AG08396 (cell line): ENCODE measurements around the gene PHEX.
A peak's percentile ranks its signal among the peaks of the same experiment; 100 is the strongest.

Experiments
- DNase-seq: peaks from one replicate; pipeline ENCODE4 v3.0.0; 2012; ENCODE audit warnings: low spot score, mixed read lengths

The PHEX gene

DNA sequence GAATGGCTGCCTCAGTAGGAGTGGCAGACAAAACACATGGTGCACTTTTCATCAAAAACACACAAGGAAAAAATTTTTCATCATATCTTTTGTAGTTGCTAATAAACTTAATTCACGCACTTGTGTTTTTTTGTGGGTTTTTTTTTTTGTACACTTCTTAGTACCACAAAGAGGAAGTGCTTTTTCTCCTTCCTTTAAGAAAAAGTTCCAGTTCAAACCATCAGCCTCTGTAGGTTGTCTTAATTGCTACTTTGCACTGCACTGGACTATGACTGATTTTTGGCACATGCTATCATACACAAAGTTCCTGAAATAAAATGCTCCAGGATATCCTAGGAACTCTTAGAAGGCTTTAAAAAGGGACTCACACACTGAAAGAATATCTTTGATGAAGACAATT, at the start of gene PHEX:
Gene PHEX (plus strand): TSS at position 242 of the 400 bp plus-strand sequence. CDS start 681 bp downstream, outside the sequence.
- no peak for DNase-seq

DNA sequence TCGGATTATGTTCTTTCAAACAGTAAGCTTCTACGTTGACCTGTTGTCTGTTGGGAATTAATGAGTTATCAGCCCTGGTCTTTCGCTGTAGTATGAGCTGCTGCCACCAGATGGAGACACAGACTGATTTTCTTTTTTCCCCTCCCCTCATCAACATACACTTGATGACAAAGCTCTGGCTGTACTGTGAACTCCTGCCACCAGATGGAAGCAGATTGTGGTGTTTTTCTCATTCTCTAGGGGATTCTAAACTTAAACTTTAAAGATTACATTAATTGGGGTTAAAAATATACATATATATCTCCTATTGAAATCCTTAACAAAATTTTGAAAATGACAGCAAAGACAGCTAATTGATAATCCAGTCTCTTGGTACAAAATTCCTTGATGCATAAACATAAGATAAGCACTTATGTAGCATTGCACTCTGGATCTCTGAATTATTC, 46.8 kb upstream of the PHEX start:
- DNase-seq = peak; percentile 76

DNA sequence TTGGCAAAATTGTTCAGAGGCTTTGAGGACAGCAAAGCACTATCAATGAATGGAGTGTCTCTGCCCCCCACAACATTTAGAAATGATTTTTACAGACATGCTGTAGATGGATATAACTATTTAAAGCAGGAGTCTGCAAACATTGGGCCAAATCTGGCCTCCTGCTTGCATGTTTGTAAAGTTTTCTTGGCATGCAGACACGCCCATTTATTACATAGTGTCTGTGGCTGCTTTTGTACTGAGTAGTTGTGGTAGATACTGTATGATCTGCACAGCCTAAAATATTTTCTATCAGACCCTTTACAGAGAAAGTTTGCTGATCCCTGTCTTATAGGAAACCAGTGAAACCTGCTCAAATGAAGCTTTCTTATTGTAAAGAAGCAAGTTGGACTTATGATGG, 45.5 kb upstream of the PHEX start:
- DNase-seq = no peak

DNA sequence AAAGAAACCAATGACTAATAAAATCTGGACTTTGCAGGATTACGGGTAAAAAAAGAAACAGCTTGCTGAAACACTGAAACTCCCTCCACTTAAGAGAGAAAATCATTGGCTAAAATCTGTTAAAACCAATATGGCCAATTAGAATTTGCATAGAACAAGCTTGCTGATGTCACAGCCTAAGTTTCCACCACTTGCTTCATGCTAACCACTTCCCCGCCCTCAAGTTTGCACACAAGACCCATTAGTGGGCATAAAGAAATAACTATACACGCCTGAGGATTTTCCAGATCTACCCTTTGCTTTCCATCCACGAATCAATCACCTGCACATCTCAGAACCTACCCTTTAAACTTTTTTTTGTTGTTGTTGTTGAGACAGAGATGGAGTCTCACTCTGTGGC, 42.7 kb upstream of the PHEX start:
- no peak for DNase-seq

DNA sequence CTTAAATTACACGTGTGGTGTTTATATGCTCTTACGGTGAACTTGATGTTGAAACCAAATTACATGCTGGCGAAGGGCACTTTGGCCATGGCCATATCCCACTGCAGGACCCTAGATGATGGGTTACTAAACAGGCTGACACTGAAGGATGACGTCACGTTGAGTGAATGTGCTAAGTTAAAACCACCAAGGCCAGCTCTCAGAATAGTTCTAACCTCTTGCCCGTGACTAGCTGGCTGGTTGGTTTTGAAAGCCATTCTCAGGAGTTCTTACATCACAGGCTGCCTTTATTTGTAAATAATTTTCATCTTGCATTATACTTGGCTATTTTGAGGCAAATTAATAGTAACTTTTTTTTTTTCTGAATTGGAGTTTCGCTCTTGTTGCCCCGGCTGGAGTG, 41.3 kb upstream of the PHEX start:
- no peak for DNase-seq

DNA sequence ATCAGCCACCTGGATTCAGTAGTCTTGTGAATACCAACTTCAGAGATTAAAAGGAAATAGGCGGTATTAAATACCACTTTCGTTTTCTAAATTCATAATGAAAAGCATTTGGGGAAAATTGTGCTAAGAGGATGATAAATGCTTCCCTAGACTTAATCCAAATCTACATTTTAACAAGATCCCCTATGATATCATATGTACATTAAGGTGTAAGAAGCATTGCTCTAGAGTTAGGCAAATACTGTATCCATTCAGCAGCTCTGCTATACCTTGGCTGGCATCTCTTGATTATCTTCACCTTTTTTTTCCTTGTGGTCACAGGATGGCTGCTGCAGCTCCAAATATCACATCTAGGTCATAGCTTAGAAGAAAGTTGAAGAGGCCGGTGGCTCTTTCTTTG, 40.6 kb upstream of the PHEX start:
- DNase-seq = no peak

DNA sequence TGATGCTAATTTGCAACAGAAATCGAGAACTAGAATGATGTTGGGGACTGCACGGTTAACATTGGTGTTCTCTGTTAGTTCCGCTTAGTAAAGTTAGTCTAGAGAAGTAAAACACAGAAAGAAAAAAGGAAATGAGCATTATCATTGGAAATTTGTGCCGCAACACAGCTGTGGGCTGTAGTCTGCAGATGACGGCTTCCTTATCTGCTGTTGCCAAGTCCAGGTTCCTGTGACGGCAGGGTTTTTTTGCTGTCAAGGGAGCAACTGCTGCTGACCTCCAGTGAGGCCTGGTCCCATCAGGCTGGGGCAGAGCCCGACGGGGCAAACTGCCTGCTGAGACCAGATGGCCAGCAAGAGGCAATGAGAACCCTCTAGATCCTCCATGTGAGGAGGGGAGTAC, 38.9 kb upstream of the PHEX start:
- DNase-seq = no peak

DNA sequence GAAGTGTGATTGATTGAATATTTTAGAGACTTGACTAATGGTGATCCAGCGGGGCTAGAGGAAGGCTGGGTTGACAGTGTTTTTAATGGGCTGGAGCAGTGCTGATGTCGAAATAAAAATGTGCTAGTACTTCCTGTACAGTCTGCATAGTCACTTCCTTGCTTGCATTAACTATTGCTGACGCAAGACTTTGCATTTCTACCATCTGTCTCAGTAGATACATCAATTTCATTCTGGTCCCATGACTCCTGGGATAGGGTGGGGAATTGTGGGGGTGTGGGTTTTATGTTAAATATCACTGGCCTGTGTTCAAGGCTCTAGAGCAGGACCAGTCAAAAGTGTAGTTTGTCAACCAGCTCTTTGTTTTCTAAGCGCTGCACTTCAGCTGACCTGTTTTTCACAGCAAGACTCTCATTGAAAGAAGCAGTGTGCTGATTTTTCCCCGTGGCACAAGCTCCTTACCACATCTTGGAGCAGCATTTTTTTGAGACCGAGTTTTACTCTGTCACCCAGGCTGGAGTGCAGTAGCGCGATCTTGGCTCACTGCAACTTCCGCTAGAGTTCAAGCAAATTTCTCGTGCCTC, 35.2 kb upstream of the PHEX start:
- DNase-seq = peak; percentile 31

DNA sequence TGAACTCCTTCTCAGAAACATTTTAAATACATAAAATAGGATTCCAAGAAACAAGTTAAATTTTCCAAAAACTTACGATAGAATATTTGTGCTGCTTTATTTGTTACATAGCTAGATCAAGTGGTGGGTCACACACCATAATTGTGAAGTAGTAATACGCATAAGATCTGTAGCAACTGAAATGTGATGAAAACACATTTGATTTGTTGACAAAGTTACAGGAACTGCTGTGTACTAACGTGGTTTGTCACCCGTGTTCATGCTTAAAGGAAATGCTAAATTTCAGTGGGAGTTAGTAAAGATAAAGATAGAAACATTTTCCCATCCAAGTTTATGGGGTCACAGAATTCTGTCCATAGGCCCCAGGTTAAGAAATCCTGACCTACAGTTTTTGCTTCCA, 34.1 kb upstream of the PHEX start:
- DNase-seq = no peak

DNA sequence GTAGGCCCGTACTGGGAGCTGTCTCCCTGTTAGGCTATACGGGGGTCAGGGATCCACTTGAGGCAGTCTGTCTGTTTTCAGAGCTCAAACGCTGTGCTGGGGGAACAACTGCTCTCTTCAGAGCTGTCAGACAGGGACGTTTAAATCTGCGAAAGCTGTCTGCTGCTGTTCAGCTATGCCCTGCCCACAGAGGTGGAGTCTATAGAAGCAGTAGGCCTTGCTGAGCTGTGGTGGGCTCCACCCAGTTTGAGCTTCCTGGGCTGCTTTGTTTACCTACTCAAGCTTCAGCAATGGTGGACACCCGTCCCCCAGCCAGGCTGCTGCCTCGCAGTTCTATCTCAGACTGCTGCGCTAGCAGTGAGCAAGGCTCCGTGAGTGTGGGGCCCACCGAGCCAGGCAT, 27.3 kb upstream of the PHEX start:
- no peak for DNase-seq

DNA sequence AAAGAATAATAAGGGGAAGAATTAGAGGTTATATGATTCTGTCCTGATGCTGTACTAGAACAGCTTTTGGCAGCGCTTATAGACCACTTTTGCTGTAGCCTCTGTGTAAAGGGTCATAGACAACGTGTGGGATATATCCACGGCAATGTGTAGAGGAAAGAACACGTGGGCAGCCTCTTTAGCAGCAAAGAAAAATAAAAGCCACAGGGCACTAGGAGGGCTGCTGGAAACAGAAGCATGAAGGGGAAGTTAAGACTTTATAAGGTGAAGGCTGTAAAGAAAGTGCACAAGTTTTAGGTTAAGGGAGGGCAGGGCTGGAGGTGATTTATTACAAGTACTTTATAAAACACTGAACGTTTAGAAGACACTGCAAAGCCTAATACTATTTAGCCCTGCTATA, 20.1 kb upstream of the PHEX start:
- DNase-seq = no peak

DNA sequence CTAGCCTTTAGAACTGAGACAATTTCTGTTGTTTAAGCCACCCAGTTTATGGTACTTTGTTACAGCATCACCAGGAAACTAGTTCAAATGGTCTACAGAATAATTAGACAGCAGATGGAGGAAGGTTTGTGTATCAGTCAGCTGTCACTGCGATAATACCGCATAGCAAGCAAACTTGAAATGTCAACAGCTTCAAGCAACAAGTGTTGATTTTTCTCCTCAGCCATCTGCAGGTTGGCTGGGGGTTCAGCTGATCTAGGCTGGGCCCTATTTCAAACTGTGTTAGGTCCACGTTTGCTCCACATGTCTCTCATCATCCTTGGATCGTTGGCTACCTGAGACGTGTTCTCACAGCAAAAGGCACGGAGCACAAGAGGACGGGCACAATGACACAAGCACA, 19.2 kb upstream of the PHEX start:
- no peak for DNase-seq

DNA sequence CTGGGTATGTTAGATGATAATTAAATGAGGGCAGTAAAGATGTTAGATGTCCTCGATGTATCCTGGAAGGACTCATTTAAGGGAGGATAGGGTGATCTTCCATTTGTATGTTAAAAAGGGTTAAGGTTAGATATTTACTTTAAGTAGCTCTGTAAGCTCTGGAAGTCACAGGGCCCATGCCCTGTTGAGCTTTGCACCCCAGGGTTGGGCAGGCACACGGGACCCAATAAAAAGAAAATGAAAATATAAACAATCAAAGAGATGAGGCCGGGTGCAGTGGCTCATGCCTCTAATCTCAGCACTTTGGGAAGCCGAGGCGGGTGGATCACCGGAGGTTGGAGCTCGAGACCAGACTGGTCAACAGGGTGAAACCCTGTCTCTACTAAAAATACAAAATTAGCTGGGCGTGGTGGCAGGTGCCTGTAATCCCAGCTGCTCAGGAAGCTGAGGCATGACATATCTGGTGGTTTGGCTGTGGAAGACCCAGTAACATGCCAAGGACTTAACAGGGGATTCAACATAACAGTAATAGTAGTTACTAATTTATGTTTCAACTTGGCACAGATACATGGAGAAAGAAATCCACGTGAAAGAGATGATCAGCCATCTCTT, 16.9 kb upstream of the PHEX start:
- no peak for DNase-seq

DNA sequence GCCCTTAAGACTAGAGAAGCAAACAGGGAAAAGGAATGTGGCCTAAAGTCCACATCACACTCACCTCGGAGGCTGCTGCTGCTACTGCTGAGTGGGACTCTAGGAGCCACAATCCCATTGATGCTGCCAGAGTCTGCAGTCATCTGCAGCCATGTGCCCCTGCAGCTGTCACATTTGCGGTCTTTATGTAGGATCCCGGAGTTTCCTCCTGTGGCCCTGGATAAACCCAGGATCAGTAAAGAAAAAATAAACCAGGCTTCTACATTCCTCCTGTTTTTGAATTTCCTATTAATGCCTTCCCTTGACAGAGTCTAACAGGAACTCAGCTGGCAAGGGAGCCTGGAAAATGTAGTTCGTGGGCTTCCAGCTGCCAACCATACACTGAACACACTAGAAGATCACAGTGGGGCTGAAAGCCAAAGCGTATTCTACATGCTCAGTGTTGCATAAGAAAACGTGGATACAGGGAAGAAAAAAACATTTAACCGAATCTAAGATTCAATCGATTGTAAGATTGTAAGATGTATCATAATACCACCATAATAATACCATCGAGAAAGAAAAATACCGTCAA, 10.3 kb upstream of the PHEX start:
- no peak for DNase-seq

DNA sequence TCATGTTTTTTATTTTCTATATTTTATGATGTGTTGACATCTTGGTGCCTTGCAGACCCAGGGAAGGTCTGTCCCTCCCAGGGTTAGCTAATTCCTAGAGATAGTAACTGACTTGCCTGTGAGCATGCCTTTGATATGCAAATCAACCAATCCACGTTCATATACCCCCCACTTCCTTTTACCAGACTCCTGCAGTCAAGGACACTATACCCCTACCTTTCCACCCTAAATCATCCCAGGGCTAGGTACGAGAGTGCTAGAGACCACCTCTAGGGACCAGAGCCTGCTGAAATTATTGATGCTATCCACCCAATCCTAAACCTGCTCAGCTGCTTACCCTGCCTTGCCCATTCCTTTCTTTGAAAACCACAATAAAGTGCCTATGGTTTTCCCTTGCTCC, 7.5 kb upstream of the PHEX start:
- DNase-seq = no peak

DNA sequence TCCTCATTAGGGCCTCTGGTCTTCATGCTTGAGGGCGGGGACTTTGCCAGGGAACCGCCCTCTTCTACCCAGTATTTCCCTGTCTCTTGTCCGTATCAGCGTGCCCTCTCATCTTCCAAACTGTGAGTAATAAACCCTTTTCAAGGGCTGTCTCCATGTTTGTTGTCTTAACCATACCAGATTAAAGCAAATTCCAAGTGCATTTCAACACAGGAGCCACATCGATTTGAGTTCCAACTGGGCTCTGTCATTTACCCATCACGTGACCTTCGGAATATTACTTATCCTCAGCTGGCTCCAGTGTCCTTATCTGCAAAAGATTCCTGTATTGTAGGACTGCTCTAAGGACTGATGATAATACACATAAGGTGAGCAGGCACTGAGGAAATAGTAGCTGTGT, 6.4 kb upstream of the PHEX start:
- DNase-seq = no peak

DNA sequence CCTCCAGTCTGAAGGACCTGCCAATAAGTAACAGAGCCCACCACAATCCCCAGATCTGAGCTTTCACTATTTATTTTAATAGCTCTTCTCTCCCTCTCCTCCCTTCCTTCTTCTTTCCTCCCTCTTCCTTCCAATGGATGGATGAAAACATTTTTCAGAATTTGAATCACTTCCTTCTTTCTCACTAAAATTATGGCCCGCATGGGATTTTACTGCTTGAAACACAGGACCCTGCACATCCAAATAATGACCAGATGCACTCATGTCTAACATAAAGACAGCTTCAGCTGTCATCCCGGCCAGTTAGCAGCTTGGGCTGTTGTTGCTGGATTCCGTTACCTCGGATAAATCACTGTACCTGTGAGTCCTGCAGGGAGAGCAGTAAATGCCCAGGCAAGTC, 5.4 kb upstream of the PHEX start:
- no peak for DNase-seq

DNA sequence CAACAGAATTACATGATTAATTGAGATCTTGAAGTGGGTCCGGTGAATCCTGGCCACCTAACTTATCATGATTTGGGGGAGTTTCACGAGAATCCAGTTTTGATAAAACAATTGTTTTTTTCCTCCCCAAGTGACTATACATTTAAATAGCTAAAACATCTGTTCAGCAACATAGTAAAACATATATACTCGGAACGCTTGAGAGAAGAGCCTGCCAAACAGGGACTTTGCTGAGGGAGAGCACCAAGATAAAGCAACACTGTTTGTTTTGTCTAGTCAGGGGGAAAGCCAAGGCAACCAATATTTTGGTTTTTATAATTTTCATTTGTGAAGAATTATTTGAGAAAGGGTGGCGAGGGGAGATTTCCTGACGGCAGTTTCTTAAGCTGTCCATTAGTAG, 381 bp downstream of the PHEX start:
- no peak for DNase-seq

DNA sequence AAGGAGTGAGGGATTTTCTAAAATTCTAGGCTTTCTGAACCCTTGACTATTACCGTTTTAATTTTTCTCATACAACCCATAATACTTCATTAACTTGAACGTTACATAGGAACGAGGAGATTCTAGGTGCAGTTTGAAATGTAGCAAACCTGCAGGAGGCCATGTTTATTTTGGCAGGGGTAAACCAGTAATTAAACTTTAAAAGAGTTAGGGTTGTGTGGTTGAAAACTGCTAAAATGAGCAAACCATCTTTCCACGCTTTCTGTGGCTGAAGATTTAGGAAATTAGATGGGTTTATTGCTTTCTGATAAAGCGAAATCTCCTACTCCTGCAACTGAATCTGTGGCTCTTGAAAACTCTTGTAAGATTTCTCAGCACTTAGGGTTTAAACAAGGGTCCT, 1.7 kb downstream of the PHEX start:
- DNase-seq = no peak

DNA sequence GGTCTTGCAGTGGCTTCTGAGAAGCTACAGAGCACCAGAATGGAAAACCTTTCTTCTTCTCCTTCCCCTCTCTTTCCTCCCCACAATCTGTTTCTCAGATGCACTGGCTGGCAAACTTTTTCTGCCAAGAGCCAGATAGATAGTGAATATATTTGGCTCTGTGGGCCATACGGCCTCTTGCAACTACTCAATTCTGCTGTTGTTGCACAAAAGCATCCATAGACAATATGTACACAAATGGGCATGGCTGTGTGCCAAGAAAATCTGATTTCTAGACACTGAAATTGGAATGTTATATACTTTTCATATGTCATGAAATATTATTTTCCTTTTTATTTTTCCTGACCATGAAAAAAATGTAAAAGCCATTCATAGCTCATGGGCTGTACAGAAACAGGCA, 3.1 kb downstream of the PHEX start:
- no peak for DNase-seq

DNA sequence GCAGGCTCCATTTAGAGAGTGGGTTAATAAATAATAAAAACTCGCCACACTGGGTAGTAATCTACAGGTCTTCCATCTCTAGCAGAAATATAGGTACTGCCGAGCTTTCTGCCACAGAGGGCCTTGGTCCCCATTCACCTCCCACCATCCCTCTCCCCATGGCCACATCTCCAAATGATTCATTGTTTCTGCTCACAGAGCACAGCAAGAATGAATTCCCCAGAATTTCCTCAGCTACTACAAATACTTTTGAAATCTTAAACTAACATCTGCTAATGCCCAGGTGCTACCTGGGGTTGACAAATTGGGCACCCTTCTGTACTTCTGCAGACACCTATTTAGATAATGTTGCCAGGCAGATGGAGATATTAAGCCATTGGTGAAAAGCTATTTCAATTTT, 5.1 kb downstream of the PHEX start:
- no peak for DNase-seq

DNA sequence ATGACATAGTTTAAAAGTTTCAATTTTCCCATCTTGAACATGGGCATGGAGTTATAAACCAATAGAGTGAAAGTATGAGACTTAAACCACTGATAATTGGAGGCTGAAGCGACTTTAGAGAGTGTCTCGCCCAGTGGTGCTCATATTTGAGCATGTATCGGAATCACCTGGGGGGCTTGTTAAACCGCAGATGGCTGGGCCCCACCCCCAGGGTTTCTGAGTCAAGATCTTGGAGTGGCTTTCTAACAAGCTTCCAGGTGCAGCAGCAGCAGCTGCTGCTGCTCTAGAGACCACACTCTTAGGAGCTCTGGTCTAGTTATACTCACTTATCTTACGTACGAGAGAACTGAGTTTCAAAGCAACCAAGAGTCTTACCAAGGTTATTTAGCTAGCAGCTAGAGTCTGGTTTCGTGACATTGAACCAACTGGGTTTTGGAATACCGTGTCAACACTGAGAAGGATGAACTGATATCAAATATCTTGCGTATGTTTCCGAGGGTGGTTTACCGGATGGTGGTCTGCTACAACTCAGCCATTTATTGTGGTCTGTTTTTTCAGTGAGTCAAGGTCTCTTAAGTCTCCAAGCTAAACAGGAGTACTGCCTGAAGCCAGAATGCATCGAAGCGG, 5.9 kb downstream of the PHEX start:
- no peak for DNase-seq

DNA sequence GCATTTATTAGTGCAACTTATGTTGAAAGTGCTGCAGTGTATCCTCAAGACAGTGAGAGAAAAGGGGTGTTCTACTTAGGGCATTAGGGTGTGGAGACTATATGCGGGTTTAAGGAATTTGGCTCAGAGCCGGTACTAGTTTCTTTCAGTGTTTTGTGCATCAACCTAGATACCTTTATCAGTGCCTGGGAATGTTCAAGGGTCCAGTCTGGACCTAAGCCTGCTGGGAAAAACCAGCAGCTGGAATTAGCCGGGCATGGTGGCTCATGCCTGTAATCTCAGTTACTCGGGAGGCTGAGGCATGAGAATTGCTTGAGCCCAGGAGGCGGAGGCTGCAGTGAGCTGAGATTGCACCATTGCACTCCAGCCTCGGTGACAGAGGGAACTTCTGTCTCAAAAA, 7.4 kb downstream of the PHEX start:
- DNase-seq = no peak

DNA sequence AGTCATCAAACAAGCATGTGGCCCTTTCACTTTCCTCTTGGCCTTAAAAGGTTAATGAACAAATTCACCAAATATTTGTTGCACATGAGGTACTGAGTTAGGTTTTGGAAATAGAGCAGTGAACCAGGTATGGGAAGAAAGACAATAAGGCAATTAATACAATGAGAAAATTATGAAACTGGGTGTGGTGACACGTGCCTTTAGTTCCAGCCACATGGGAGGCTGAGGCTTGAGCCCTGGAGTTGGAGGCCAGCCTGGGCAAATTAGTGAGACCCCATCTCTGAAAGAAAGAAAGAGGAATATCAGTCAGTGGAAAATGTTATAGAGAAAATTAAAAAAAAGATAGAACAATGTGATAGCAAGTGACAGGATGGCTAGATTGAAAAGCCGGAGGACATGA, 8.1 kb downstream of the PHEX start:
- no peak for DNase-seq
